Osteoblast (primary cell): Measurements from ENCODE around the gene CTCF. TPM values are rescaled to one million over a fixed set of nuclear protein-coding genes. Genes with fewer than 3 reads are reported as not detected.

Experiments
- DNase-seq: peaks from one replicate; pipeline ENCODE4 v3.0.0; 2011; ENCODE audit warnings: low spot score, mixed read lengths; ENCODE audit not compliant: insufficient read length; ENCODE audit errors: missing footprints
- H2AFZ ChIP-seq: 2 replicates; pipeline ENCODE4 v1.6.0; 2011; ENCODE audit warnings: mild to moderate bottlenecking, low read length
- H3K27ac ChIP-seq: 2 replicates; pipeline ENCODE4 v1.5.1; 2011; ENCODE audit warnings: mild to moderate bottlenecking, low read depth, low read length, moderate library complexity
- H3K27me3 ChIP-seq: 2 replicates; pipeline ENCODE4 v1.6.0; 2012; ENCODE audit warnings: mild to moderate bottlenecking, control low read depth, inconsistent platforms, low read length, moderate library complexity; ENCODE audit not compliant: insufficient read depth
- H3K36me3 ChIP-seq: 2 replicates; pipeline ENCODE4 v1.5.1; 2011; ENCODE audit warnings: mild to moderate bottlenecking, low read length, control low read depth, moderate library complexity; ENCODE audit not compliant: insufficient read depth
- H3K4me1 ChIP-seq: 2 replicates; pipeline ENCODE4 v1.5.1; 2011; ENCODE audit warnings: mild to moderate bottlenecking, low read length, control low read depth, moderate library complexity; ENCODE audit not compliant: insufficient read depth
- H3K4me2 ChIP-seq: 2 replicates; pipeline ENCODE4 v1.6.0; 2011; ENCODE audit warnings: mild to moderate bottlenecking, low read length; ENCODE audit not compliant: insufficient read depth
- H3K4me3 ChIP-seq: fragments of 200-600 bp; sonication (generic); 3 replicates; pipeline ENCODE4 v1.5.1; 2012; ENCODE audit warnings: mild to moderate bottlenecking, low read length, inconsistent platforms; ENCODE audit not compliant: insufficient read depth
- H3K79me2 ChIP-seq: 2 replicates; pipeline ENCODE4 v1.6.0; 2012; ENCODE audit warnings: mild to moderate bottlenecking, low read length, control low read depth, inconsistent platforms; ENCODE audit not compliant: insufficient read depth
- H3K9me3 ChIP-seq: 2 replicates; pipeline ENCODE4 v1.5.1; 2011; ENCODE audit warnings: low read depth, low read length, control low read depth
- H4K20me1 ChIP-seq: 2 replicates; pipeline ENCODE4 v1.6.0; 2012; ENCODE audit warnings: mild to moderate bottlenecking, low read length, control low read depth; ENCODE audit not compliant: insufficient read depth
- total RNA-seq: library from RNA; depleted of rRNA; stranded (reverse); fragments of >200 nt; gene quantifications from 2 replicates; pipeline ENCODE4 v1.2.3, GENCODE V29; 2012
- TF ChIP-seq, protein P1 (sequence below): IDR thresholded peaks from 2 replicates; pipeline ENCODE4 v1.5.1; 2011; ENCODE audit warnings: mild to moderate bottlenecking, low read depth, low read length, moderate library complexity; ENCODE audit errors: extremely low read depth

CTCF gene
- total RNA-seq, 1 donor: 29.3 TPM

DNA sequence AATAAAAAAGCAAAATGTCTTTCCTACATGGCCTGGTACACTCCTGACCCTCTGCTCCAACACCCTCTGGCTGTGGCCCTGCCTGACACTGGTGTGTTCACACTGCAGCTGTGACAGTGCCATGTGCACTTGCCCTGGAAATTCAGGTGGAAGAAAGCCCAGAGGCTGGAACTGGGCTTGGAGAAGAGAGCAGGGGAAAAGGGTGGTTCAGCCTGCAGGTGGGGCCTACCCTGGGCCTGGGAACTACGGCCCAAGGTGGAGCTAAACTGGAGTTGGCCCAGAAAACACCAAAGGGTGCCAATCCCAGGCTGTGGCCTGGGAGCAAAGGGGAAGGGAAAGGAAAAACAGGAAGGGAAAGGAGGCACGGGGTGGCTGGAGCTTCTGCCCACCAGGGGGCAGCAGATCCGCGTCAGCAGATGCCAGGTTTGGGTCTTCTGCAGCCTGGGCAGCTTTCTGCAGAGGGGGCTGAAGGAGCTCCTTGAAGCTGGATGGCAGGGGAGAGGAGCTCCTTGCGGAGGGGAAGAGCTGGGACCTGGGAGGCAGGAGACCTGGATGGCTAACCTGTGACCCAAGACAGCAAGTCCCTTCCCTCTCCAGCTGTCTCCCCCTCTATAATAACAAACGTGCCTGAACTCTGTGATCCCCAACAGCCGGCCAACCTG is 15.4 kb upstream of the CTCF start:
- Histone ChIP-seq H2AFZ (no peak overlapping the region), H4K20me1 (peaks cover 38% of the 10 kb centered on the region), H3K36me3 (peaks cover 62% of the 10 kb centered on the region)

DNA sequence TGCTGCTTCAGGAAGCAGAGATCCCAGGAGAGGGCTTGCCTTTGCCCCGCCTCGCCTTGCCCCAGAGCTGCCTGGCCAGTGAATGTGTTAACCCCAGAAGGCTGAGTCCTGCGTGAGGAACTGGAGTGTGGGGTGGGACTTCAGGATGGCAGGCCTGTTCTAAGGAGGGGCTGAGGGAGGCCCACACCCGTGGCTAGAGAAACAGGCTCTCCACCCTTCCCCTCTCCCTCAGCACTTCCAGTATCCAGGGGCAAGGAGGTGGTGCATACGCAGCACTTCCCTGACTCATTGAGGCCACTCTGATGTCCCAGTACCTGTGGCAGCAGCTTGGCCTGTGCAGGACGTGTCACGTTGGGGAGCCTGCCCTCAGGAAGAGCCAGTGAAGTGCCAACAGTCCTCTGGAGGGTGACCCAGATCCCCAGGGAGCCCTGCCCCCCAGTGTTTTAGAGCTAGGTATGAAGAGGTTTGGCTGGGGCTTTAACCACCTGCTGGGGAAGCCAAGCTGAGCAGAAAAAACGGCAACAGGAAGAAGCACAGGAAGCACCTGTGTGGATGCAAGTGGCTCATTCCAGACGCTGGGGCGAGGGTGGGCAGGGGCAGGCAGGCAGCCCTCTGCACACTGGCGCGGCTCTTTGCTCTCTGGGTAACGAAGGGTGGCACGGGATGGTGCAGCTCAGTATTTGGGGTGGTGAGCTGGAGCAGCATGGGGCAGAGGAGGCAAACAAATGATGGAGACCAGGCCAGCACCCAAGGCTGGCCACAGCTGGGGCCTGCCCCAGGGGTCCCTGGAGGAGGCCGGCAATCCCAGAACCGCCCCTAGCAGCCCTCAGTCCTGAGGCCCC is 14.7 kb upstream of the CTCF start:
- DNase-seq: peak; percentile 65
- H3K27me3 ChIP-seq: no peaks in the 10 kb centered on the region
- no peak overlapping the region for H3K4me3 ChIP-seq
- H3K4me2 ChIP-seq: no peak overlapping the region
- H3K27ac ChIP-seq: no peak overlapping the region
- H3K4me1 ChIP-seq: no peaks in the 10 kb centered on the region
- H3K79me2 ChIP-seq: no peaks in the 10 kb centered on the region
- TF ChIP-seq, protein P1, sequence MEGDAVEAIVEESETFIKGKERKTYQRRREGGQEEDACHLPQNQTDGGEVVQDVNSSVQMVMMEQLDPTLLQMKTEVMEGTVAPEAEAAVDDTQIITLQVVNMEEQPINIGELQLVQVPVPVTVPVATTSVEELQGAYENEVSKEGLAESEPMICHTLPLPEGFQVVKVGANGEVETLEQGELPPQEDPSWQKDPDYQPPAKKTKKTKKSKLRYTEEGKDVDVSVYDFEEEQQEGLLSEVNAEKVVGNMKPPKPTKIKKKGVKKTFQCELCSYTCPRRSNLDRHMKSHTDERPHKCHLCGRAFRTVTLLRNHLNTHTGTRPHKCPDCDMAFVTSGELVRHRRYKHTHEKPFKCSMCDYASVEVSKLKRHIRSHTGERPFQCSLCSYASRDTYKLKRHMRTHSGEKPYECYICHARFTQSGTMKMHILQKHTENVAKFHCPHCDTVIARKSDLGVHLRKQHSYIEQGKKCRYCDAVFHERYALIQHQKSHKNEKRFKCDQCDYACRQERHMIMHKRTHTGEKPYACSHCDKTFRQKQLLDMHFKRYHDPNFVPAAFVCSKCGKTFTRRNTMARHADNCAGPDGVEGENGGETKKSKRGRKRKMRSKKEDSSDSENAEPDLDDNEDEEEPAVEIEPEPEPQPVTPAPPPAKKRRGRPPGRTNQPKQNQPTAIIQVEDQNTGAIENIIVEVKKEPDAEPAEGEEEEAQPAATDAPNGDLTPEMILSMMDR: no peak
- H2AFZ ChIP-seq: no peak overlapping the region
- no peaks in the 10 kb centered on the region for H3K9me3 ChIP-seq
- H3K36me3 ChIP-seq: peaks cover 55% of the 10 kb centered on the region
- H4K20me1 ChIP-seq: peaks cover 34% of the 10 kb centered on the region

More for the DNA sequence above, 15.4 kb upstream of the CTCF start:
- H3K4me3 ChIP-seq: no peak overlapping the region
- H3K79me2 ChIP-seq: no peaks in the 10 kb centered on the region
- DNase-seq: peak; percentile 97
- H3K4me1 ChIP-seq: no peaks in the 10 kb centered on the region
- H3K4me2 ChIP-seq: no peak overlapping the region
- TF ChIP-seq, protein P1: peak; percentile 88
- no peaks in the 10 kb centered on the region for H3K9me3 ChIP-seq
- H3K27me3 ChIP-seq: no peaks in the 10 kb centered on the region
- H3K27ac ChIP-seq: no peak overlapping the region

DNA sequence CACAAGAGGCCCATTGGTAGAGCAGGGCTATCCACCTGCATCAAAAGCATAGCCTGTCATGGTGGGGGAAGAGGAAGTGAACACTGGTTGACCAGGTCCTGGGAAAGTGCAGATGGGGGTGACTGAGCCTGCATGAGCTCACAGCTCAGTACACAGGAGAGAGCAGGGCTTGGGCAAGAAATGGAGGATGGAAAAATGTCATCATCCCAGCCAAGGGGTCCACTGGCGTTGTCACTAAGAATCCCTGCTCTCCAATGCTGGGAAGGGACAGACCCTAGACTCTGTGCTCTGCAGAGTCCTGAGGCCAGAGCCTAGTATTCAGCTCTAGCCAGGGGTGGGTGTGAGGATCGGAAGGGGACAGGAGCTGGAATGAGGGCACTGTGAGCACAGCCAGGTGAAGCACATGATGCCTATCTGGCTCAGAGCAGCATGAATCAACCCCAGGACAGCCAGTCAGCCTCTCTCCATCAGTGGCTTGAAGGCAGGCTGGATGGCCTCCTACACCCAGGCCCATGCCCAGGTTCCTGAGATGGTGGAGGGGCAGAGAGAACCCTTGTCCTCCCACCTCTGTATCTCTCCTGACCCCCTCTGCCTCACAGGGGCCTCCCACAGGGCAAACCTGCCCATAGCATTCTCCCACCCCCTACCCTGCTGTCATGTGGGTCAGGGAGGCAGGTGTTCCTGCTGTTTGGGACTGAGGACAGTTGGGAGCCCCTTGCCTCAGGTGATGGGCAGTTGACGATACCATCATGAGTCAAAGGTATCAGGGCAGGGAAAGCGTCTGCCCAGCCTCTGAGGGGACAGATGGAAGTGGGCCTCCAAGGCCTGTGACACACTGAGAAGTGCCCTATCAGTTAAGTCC is 13.8 kb upstream of the CTCF start:
- Histone ChIP-seq H3K4me2 (no peak overlapping the region), H3K4me1 (no peaks in the 10 kb centered on the region), H2AFZ (no peak overlapping the region), H3K79me2 (no peaks in the 10 kb centered on the region), H3K4me3 (no peak overlapping the region), H4K20me1 (peaks cover 27% of the 10 kb centered on the region), H3K9me3 (no peaks in the 10 kb centered on the region), H3K27me3 (no peaks in the 10 kb centered on the region), H3K36me3 (peaks cover 48% of the 10 kb centered on the region), H3K27ac (peak overlapping the region; percentile 12)
- DNase-seq: peak; percentile 58
- TF ChIP-seq, protein P1: no peak
